Natural killer cell treated with Interleukin-12 subunit alpha and Interleukin-12 subunit beta and Interleukin-15 and Interleukin-18, amount 100 ng/mL, for 72 hours (primary cell): ENCODE data around the gene STAG1. TPM values are rescaled to one million over a fixed set of nuclear protein-coding genes. Genes with fewer than 3 reads are reported as not detected.
"Not testable (repeated sequence)": the region's sequence is repeated elsewhere in the genome, so short reads cannot be mapped to it uniquely, and the experiment has no call there.

ENCODE experiments used
- ATAC-seq, 2 donors: fragments of 150-1000 bp; cut with Tn5 transposase in 1 of 2; sonication (Bioruptor Pico), chemical (Tn5 transposase) in 1 of 2; 2 replicates each; pipeline ENCODE4 v1.10.0; 2021
- DNase-seq: peaks from one replicate; pipeline ENCODE4 v3.0.0; 2022; ENCODE audit warnings: low spot score
- H3K27ac Mint-ChIP-seq, 2 donors: 1 replicate in 1 of 2; 2 replicates in 1 of 2; pipeline ENCODE4 v1.8.0; 2022; ENCODE audit warnings: mixed read lengths in 2 of 2, mild to moderate bottlenecking in 1 of 2, moderate library complexity in 1 of 2
- H3K27me3 Mint-ChIP-seq, 2 donors: 1 replicate in 1 of 2; 2 replicates in 1 of 2; pipeline ENCODE4 v1.8.0; 2022; ENCODE audit warnings: mixed read lengths in 2 of 2
- H3K36me3 Mint-ChIP-seq: one replicate; pipeline ENCODE4 v1.8.0; 2022; ENCODE audit warnings: mixed read lengths
- H3K4me1 Mint-ChIP-seq, 2 donors: 1 replicate in 1 of 2; 2 replicates in 1 of 2; pipeline ENCODE4 v1.8.0; 2022; ENCODE audit warnings: low read depth in 2 of 2, mixed read lengths in 2 of 2, mild to moderate bottlenecking in 1 of 2
- H3K4me3 Mint-ChIP-seq: one replicate; pipeline ENCODE4 v1.8.0; 2022; ENCODE audit warnings: mixed read lengths
- H3K9me3 Mint-ChIP-seq: 2 replicates; pipeline ENCODE4 v1.8.0; 2022; ENCODE audit warnings: mixed read lengths
- total RNA-seq, 2 donors: library from RNA; stranded (reverse); gene quantifications; one replicate each; pipeline ENCODE4 v1.2.3, GENCODE V29; 2022

STAG1 gene
- total RNA-seq, 2 donors from 2014 or later = 48.7 to 88.7 TPM

GRCh38 chr3:136639069-136639468, 113.1 kb downstream of the STAG1 start:
- Mint-ChIP-seq H3K9me3 (no peaks in the 10 kb centered on the region), H3K4me1 (peaks cover 22 to 39% of the 10 kb centered on the region in 2 donors), H3K4me3 (no peak overlapping the region), H3K27ac (no peak overlapping the region), H3K27me3 (no peaks in the 10 kb centered on the region), H3K36me3 (no peaks in the 10 kb centered on the region)
- ATAC-seq (no peak), DNase-seq (no peak)

GRCh38 chr3:136637176-136637575, 115.0 kb downstream of the STAG1 start:
- ATAC-seq = no peak
- H3K9me3 Mint-ChIP-seq = no peaks in the 10 kb centered on the region
- H3K4me3 Mint-ChIP-seq = no peak overlapping the region
- no peaks in the 10 kb centered on the region for H3K27me3 Mint-ChIP-seq
- no peaks in the 10 kb centered on the region for H3K36me3 Mint-ChIP-seq
- peaks cover 20 to 41% of the 10 kb centered on the region in 2 donors for H3K4me1 Mint-ChIP-seq
- no peak for DNase-seq
- no peak overlapping the region for H3K27ac Mint-ChIP-seq

GRCh38 chr3:136634821-136635220, 117.4 kb downstream of the STAG1 start:
- Mint-ChIP-seq H3K36me3 (no peaks in the 10 kb centered on the region), H3K4me3 (no peak overlapping the region), H3K4me1 (peaks cover 21 to 43% of the 10 kb centered on the region in 2 donors), H3K27me3 (no peaks in the 10 kb centered on the region), H3K9me3 (no peaks in the 10 kb centered on the region), H3K27ac (peak overlapping the region in 1 of 2 donors; percentile 24)
- ATAC-seq (no peak), DNase-seq (no peak)

GRCh38 chr3:136632625-136633081, 119.5 kb downstream of the STAG1 start:
- Mint-ChIP-seq H3K4me3 (no peak overlapping the region), H3K4me1 (peaks cover 26 to 37% of the 10 kb centered on the region in 2 donors), H3K36me3 (peaks cover 16% of the 10 kb centered on the region), H3K9me3 (peaks cover 3% of the 10 kb centered on the region), H3K27me3 (no peaks in the 10 kb centered on the region), H3K27ac (no peak overlapping the region)
- ATAC-seq (no peak), DNase-seq (no peak)

- H3K4me3 Mint-ChIP-seq = no peak overlapping the region
- no peaks in the 10 kb centered on the region for H3K27me3 Mint-ChIP-seq
- H3K27ac Mint-ChIP-seq = peak overlapping the region in 1 of 2 donors; percentile 1
- DNase-seq (no peak), ATAC-seq (no peak)
- H3K4me1 Mint-ChIP-seq = peaks cover 28 to 38% of the 10 kb centered on the region in 2 donors
- H3K36me3 Mint-ChIP-seq = peaks cover 16% of the 10 kb centered on the region
- peaks cover 3% of the 10 kb centered on the region for H3K9me3 Mint-ChIP-seq
Observed at GRCh38 chr3:136631424-136631823, 120.8 kb downstream of the STAG1 start.

GRCh38 chr3:136630915-136631314, 121.3 kb downstream of the STAG1 start:
- ATAC-seq = no peak
- H3K27me3 Mint-ChIP-seq = no peaks in the 10 kb centered on the region
- H3K4me3 Mint-ChIP-seq = no peak overlapping the region
- H3K9me3 Mint-ChIP-seq = peaks cover 3% of the 10 kb centered on the region
- H3K4me1 Mint-ChIP-seq = peaks cover 29 to 39% of the 10 kb centered on the region in 2 donors
- DNase-seq = no peak
- H3K36me3 Mint-ChIP-seq = peaks cover 16% of the 10 kb centered on the region
- H3K27ac Mint-ChIP-seq = no peak overlapping the region

- no peak for ATAC-seq
- H3K27me3 Mint-ChIP-seq = no peaks in the 10 kb centered on the region
- peaks cover 16% of the 10 kb centered on the region for H3K36me3 Mint-ChIP-seq
Observed at GRCh38 chr3:136626493-136626892, 125.7 kb downstream of the STAG1 start.

GRCh38 chr3:136624894-136625815, 127.0 kb downstream of the STAG1 start:
- no peaks in the 10 kb centered on the region for H3K27me3 Mint-ChIP-seq
- H3K4me3 Mint-ChIP-seq = no peak overlapping the region
- DNase-seq (no peak), ATAC-seq (no peak)
- H3K27ac Mint-ChIP-seq = no peak overlapping the region
- H3K4me1 Mint-ChIP-seq = peaks cover 15 to 20% of the 10 kb centered on the region in 2 donors
- peaks cover 3% of the 10 kb centered on the region for H3K9me3 Mint-ChIP-seq
- H3K36me3 Mint-ChIP-seq = peaks cover 16% of the 10 kb centered on the region

More at GRCh38 chr3:136626493-136626892, 125.7 kb downstream of the STAG1 start:
- H3K4me3 Mint-ChIP-seq = no peak overlapping the region
- H3K4me1 Mint-ChIP-seq = peaks cover 21 to 23% of the 10 kb centered on the region in 2 donors
- H3K27ac Mint-ChIP-seq = no peak overlapping the region
- no peak for DNase-seq
- H3K9me3 Mint-ChIP-seq = peaks cover 3% of the 10 kb centered on the region

- Mint-ChIP-seq H3K36me3 (peaks cover 14% of the 10 kb centered on the region), H3K9me3 (peaks cover 3% of the 10 kb centered on the region), H3K27ac (no peak overlapping the region), H3K4me3 (no peak overlapping the region), H3K27me3 (no peaks in the 10 kb centered on the region), H3K4me1 (peaks cover 15 to 20% of the 10 kb centered on the region in 2 donors)
- ATAC-seq (no peak), DNase-seq (no peak)
Observed at GRCh38 chr3:136624371-136624770, 127.8 kb downstream of the STAG1 start.

- Mint-ChIP-seq H3K36me3 (peaks cover 7% of the 10 kb centered on the region), H3K27me3 (no peaks in the 10 kb centered on the region), H3K4me3 (no peak overlapping the region), H3K4me1 (peaks cover 19% of the 10 kb centered on the region in 2 donors), H3K9me3 (no peaks in the 10 kb centered on the region), H3K27ac (no peak overlapping the region)
- no peak for DNase-seq
- ATAC-seq = no peak
Observed at GRCh38 chr3:136621628-136622027, 130.6 kb downstream of the STAG1 start.

- Mint-ChIP-seq H3K4me1 (peaks cover 13 to 17% of the 10 kb centered on the region in 2 donors), H3K27me3 (no peaks in the 10 kb centered on the region), H3K36me3 (peaks cover 7% of the 10 kb centered on the region), H3K27ac (no peak overlapping the region), H3K4me3 (no peak overlapping the region), H3K9me3 (no peaks in the 10 kb centered on the region)
- DNase-seq = no peak
- no peak for ATAC-seq
Observed at GRCh38 chr3:136620436-136620835, 131.7 kb downstream of the STAG1 start.

- H3K27me3 Mint-ChIP-seq, DNase-seq, ATAC-seq, H3K36me3 Mint-ChIP-seq, H3K27ac Mint-ChIP-seq, H3K4me3 Mint-ChIP-seq, H3K9me3 Mint-ChIP-seq: not testable (repeated sequence)
- H3K4me1 Mint-ChIP-seq = peaks cover 7 to 12% of the 10 kb centered on the region in 2 donors
Observed at GRCh38 chr3:136617969-136618525, 134.1 kb downstream of the STAG1 start.

GRCh38 chr3:136617198-136617597, 135.0 kb downstream of the STAG1 start:
- no peak overlapping the region for H3K4me3 Mint-ChIP-seq

GRCh38 chr3:136612512-136612911, 139.7 kb downstream of the STAG1 start:
- no peak overlapping the region for H3K4me3 Mint-ChIP-seq
- no peak overlapping the region for H3K27ac Mint-ChIP-seq
- peaks cover 0 to 7% of the 10 kb centered on the region in 2 donors for H3K4me1 Mint-ChIP-seq
- no peak for DNase-seq
- no peaks in the 10 kb centered on the region for H3K36me3 Mint-ChIP-seq
- no peaks in the 10 kb centered on the region for H3K27me3 Mint-ChIP-seq
- no peaks in the 10 kb centered on the region for H3K9me3 Mint-ChIP-seq
- ATAC-seq = no peak

More at GRCh38 chr3:136617198-136617597, 135.0 kb downstream of the STAG1 start:
- Mint-ChIP-seq H3K9me3 (no peaks in the 10 kb centered on the region), H3K27me3 (no peaks in the 10 kb centered on the region), H3K36me3 (peaks cover 7% of the 10 kb centered on the region), H3K27ac (no peak overlapping the region), H3K4me1 (peaks cover 7 to 12% of the 10 kb centered on the region in 2 donors)
- ATAC-seq = no peak
- DNase-seq = no peak
